IMR-90 (cell line): ENCODE results near the gene ITM2C. TPM values are rescaled to one million over a fixed set of nuclear protein-coding genes. Genes with fewer than 3 reads are reported as not detected.

Experiments used
- ATAC-seq: fragments of 200-7000 bp; cut with Tn5 transposase; 2 replicates; pipeline ENCODE4 v1.9.1; 2020; ENCODE audit warnings: low read depth, mild to moderate bottlenecking, moderate library complexity
- BruUV-seq: library from RNA; stranded (reverse); fragments of 400-500 nt; replicated peaks from 2 replicates; lab custom pipeline; 2021; lab: Mats Ljungman, UMichigan
- CTCF ChIA-PET: fragments of 300-600 bp; formaldehyde crosslinking; extraction: SDS; loops from one replicate; lab custom pipeline; 2021; ENCODE audit warnings: antibody characterized with exemption; lab: Yijun Ruan, JAX
- POLR2A ChIA-PET: fragments of 300-600 bp; sonication (Branson Sonifier 250); formaldehyde crosslinking; loops from one replicate; lab custom pipeline; 2022; ENCODE audit warnings: antibody characterized with exemption; ENCODE audit not compliant: unreplicated experiment; lab: Charles Lee
- DNase-seq: peaks from one replicate; pipeline ENCODE4 v3.0.0; 2013
- H2AFZ ChIP-seq: replicated peaks from 2 replicates; pipeline ENCODE3; 2013; ENCODE audit warnings: low read length, mild to moderate bottlenecking; ENCODE audit not compliant: poor library complexity
- H2AK5ac ChIP-seq: 2 replicates; pipeline ENCODE4 v1.6.1; 2013; ENCODE audit warnings: low read depth, low read length, inconsistent platforms
- H2AK9ac ChIP-seq: replicated peaks from 2 replicates; pipeline ENCODE3; 2013; ENCODE audit warnings: mild to moderate bottlenecking, low read depth, low read length, moderate library complexity; ENCODE audit not compliant: poor library complexity
- H2BK120ac ChIP-seq: 2 replicates; pipeline ENCODE4 v1.6.1; 2013; ENCODE audit warnings: low read depth, low read length, inconsistent platforms
- H2BK15ac ChIP-seq: 3 replicates; pipeline ENCODE4 v1.6.1; 2013; ENCODE audit warnings: low read depth, low read length, inconsistent platforms
- H2BK20ac ChIP-seq: 2 replicates; pipeline ENCODE4 v1.6.1; 2013; ENCODE audit warnings: low read depth, mild to moderate bottlenecking, inconsistent platforms, low read length, moderate library complexity
- H2BK5ac ChIP-seq: 2 replicates; pipeline ENCODE4 v1.6.1; 2013; ENCODE audit warnings: mild to moderate bottlenecking, low read depth, low read length, inconsistent platforms; ENCODE audit not compliant: poor library complexity, severe bottlenecking
- H3K14ac ChIP-seq: replicated peaks from 2 replicates; pipeline ENCODE4 v1.6.1; 2013; ENCODE audit warnings: low read depth, low read length, inconsistent platforms
- H3K18ac ChIP-seq: 2 replicates; pipeline ENCODE4 v1.6.1; 2013; ENCODE audit warnings: low read depth, low read length, control low read depth
- H3K23ac ChIP-seq: 2 replicates; pipeline ENCODE4 v1.6.1; 2013; ENCODE audit warnings: low read depth, low read length, inconsistent platforms
- H3K27ac ChIP-seq: 2 replicates; pipeline ENCODE4 v1.5.1; 2013; ENCODE audit warnings: mild to moderate bottlenecking, control low read depth, low read length; ENCODE audit not compliant: insufficient read depth
- H3K27me3 ChIP-seq: 2 replicates; pipeline ENCODE4 v1.6.1; 2013; ENCODE audit warnings: low read length; ENCODE audit not compliant: control insufficient read depth, insufficient read depth
- H3K36me3 ChIP-seq: 2 replicates; pipeline ENCODE4 v1.6.1; 2013; ENCODE audit warnings: low read length, mixed read lengths; ENCODE audit not compliant: control insufficient read depth, insufficient read depth
- H3K4ac ChIP-seq: 2 replicates; pipeline ENCODE4 v1.6.1; 2013; ENCODE audit warnings: low read depth, low read length, inconsistent platforms
- H3K4me1 ChIP-seq: 2 replicates; pipeline ENCODE4 v1.6.1; 2013; ENCODE audit warnings: low read length, mixed read lengths; ENCODE audit not compliant: control insufficient read depth, insufficient read depth
- H3K4me2 ChIP-seq: 2 replicates; pipeline ENCODE4 v1.6.1; 2013; ENCODE audit warnings: low read depth, mild to moderate bottlenecking, control low read depth, low read length, moderate library complexity
- H3K4me3 ChIP-seq: 2 replicates; pipeline ENCODE4 v1.5.1; 2013; ENCODE audit warnings: low read depth, mild to moderate bottlenecking, control low read depth, low read length, moderate library complexity; ENCODE audit not compliant: insufficient read depth
- H3K56ac ChIP-seq: 2 replicates; pipeline ENCODE4 v1.6.1; 2013; ENCODE audit warnings: low read length, inconsistent platforms; ENCODE audit not compliant: insufficient read depth; ENCODE audit errors: extremely low read depth
- H3K79me1 ChIP-seq, 2 experiments: 2 replicates each; pipeline ENCODE4 v1.6.1; 2013; ENCODE audit warnings: low read length in 2 of 2, inconsistent platforms in 1 of 2, low read depth in 1 of 2
- H3K9ac ChIP-seq: 2 replicates; pipeline ENCODE4 v1.6.1; 2013; ENCODE audit warnings: low read depth, low read length, control low read depth
- H3K9me1 ChIP-seq: 2 replicates; pipeline ENCODE4 v1.6.1; 2013; ENCODE audit warnings: low read length, inconsistent platforms; ENCODE audit not compliant: insufficient read depth
- H3K9me3 ChIP-seq: 2 replicates; pipeline ENCODE4 v1.6.1; 2013; ENCODE audit warnings: low read length; ENCODE audit not compliant: control insufficient read depth, insufficient read depth
- H4K20me1 ChIP-seq: 2 replicates; pipeline ENCODE4 v1.6.1; 2013; ENCODE audit warnings: low read length, inconsistent platforms; ENCODE audit not compliant: insufficient read depth
- H4K5ac ChIP-seq: 2 replicates; pipeline ENCODE4 v1.6.1; 2013; ENCODE audit warnings: mild to moderate bottlenecking, low read depth, low read length, control low read depth
- H4K8ac ChIP-seq, 2 experiments: 2 replicates each; pipeline ENCODE4 v1.6.1; 2013; ENCODE audit warnings: low read depth in 2 of 2, low read length in 2 of 2, control low read depth in 1 of 2, inconsistent platforms in 1 of 2
- H4K91ac ChIP-seq: 2 replicates; pipeline ENCODE4 v1.6.1; 2013; ENCODE audit warnings: low read depth, low read length, inconsistent platforms; ENCODE audit not compliant: insufficient read depth
- CEBPB ChIP-seq: IDR thresholded peaks from 2 replicates; pipeline ENCODE4 v1.6.1; 2012; ENCODE audit warnings: low read depth, low read length, improper control_type of control experiment
- CHD1 ChIP-seq: IDR thresholded peaks from 2 replicates; pipeline ENCODE4 v1.6.1; 2012; ENCODE audit warnings: low read depth, low read length, improper control_type of control experiment
- CTCF ChIP-seq: conservative IDR thresholded peaks from 2 replicates; pipeline ENCODE4 v1.5.1; 2012; ENCODE audit warnings: mild to moderate bottlenecking, low read depth, low read length, improper control_type of control experiment
- ELK1 ChIP-seq: fragments of 150-350 bp; IDR thresholded peaks from 2 replicates; pipeline ENCODE4 v1.6.1; 2016; ENCODE audit warnings: low read depth, mild to moderate bottlenecking, low read length, moderate library complexity, borderline replicate concordance
- FOS ChIP-seq: fragments of 150-350 bp; IDR thresholded peaks from 2 replicates; pipeline ENCODE4 v1.6.1; 2016; ENCODE audit warnings: low read depth, low read length
- POLR2A ChIP-seq: IDR thresholded peaks from 2 replicates; pipeline ENCODE4 v1.6.1; 2012; ENCODE audit warnings: mild to moderate bottlenecking, low read depth, low read length
- RAD21 ChIP-seq: IDR thresholded peaks from 2 replicates; pipeline ENCODE4 v1.6.1; 2012; ENCODE audit warnings: low read length, improper control_type of control experiment
- SMC3 ChIP-seq: fragments of 150-350 bp; IDR thresholded peaks from 2 replicates; pipeline ENCODE4 v1.6.1; 2016; ENCODE audit warnings: low read depth, mild to moderate bottlenecking, antibody characterized with exemption, low read length, moderate library complexity
- WGBS, 2 experiments: methylation state at CpG; one replicate each; pipeline versions ENCODE4 v1.1.5 to v1.1.7; 2013; ENCODE audit warnings: missing lambda C conversion rate in 2 of 2; ENCODE audit not compliant: insufficient read length in 1 of 2; ENCODE audit errors: extremely low coverage in 2 of 2; 5-methylcytosine and 5-hydroxymethylcytosine counted together
- dilution Hi-C: fragments of 300-500 bp; cut with HindIII; formaldehyde crosslinking; loops from one replicate; pipeline ENCODE4 v1.14.3; 2018; ENCODE audit warnings: low sequenced_read_pairs; ENCODE audit not compliant: unreplicated experiment
- in situ Hi-C: fragments of 300-500 bp; cut with MboI; formaldehyde crosslinking; loops from 3 replicates; pipeline ENCODE4 v1.14.3; 2019; ENCODE audit warnings: low sequenced_read_pairs, inconsistent platforms, mixed read lengths
- intact Hi-C: fragments of 100-400 bp; cut with micrococcal nuclease; formaldehyde crosslinking; loops from 2 replicates; pipeline ENCODE4 v1.10.0; 2022
- polyA plus RNA-seq, 3 experiments: library from polyadenylated mRNA; depleted of rRNA; stranded (reverse); fragments of >200 nt; gene quantifications; 2 replicates each; pipeline ENCODE4 v1.2.3, GENCODE V29; 2012; ENCODE audit warnings: low replicate concordance in 1 of 3
- total RNA-seq: library from RNA; depleted of rRNA; stranded (reverse); fragments of >200 nt; gene quantifications from 2 replicates; pipeline ENCODE4 v1.2.3, GENCODE V29; 2012
- TF ChIP-seq, protein P1 (sequence below): fragments of 150-350 bp; IDR thresholded peaks from 2 replicates; pipeline ENCODE4 v1.6.1; 2017; ENCODE audit warnings: mild to moderate bottlenecking, antibody characterized with exemption, low read length, low read depth

ITM2C gene
- total and polyA plus RNA-seq, 2 of the 4 experiments (the other 2 are of a cell fraction): 46.8 to 274 TPM

- Histone ChIP-seq H3K27ac (no peak overlapping the region), H4K20me1 (peaks cover 25% of the 10 kb centered on the region), H3K27me3 (peaks cover 8% of the 10 kb centered on the region), H3K36me3 (no peaks in the 10 kb centered on the region), H2AK5ac (no peak overlapping the region), H4K5ac (no peak overlapping the region), H3K4me3 (no peak overlapping the region), H2AFZ (no peak overlapping the region), H2BK20ac (no peak overlapping the region), H3K4me2 (no peak overlapping the region), H3K9me3 (no peaks in the 10 kb centered on the region), H4K91ac (no peak overlapping the region), H2BK120ac (no peak overlapping the region), H3K4me1 (peaks cover 12% of the 10 kb centered on the region; the same call in 1 of the 2 replicates), H3K79me1 (peaks cover 3 to 44% of the 10 kb centered on the region in 2 experiments; a peak in 3 of 4 replicates), H3K9ac (no peak overlapping the region), H2BK15ac (no peak overlapping the region), H3K18ac (no peak overlapping the region; the same call in 1 of the 2 replicates), H3K9me1 (peaks cover 6% of the 10 kb centered on the region; the same call in 1 of the 2 replicates), H3K4ac (no peak overlapping the region), H3K56ac (no peak overlapping the region), H3K14ac (no peak overlapping the region), H2BK5ac (no peak overlapping the region), H3K23ac (peak overlapping the region; percentile 11; the same call in 1 of the 2 replicates), H2AK9ac (peak overlapping the region; percentile 83), H4K8ac (no peak overlapping the region)
- intact Hi-C loops: no loop called here
- 57% methylated on average over 6 of the region's 15 CpGs; no CpG with 5 or more reads in 1 of the 2 experiments for WGBS, 2 experiments
- DNase-seq (no peak), ATAC-seq (no peak)
- TF ChIP-seq, protein P1, sequence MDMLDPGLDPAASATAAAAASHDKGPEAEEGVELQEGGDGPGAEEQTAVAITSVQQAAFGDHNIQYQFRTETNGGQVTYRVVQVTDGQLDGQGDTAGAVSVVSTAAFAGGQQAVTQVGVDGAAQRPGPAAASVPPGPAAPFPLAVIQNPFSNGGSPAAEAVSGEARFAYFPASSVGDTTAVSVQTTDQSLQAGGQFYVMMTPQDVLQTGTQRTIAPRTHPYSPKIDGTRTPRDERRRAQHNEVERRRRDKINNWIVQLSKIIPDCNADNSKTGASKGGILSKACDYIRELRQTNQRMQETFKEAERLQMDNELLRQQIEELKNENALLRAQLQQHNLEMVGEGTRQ: no peak
- no peak for TF ChIP-seq SMC3
- no peak for TF ChIP-seq CHD1
- no peak for TF ChIP-seq CTCF
- no peak for TF ChIP-seq RAD21
- TF ChIP-seq CEBPB: no peak
- TF ChIP-seq FOS: no peak
- TF ChIP-seq ELK1: no peak
- no peak for TF ChIP-seq POLR2A
- CTCF ChIA-PET: no interaction called here
- no TSS peak for BruUV-seq
- dilution Hi-C loops: no loop called here
- POLR2A ChIA-PET: no interaction called here
- in situ Hi-C loops: no loop called here
These were observed 3.6 kb downstream of the ITM2C start for GRCh38 chr2:230868161-230868946.
